MM.1S (cell line): ENCODE measurements around the gene RHPN2.
"Not testable (repeated sequence)": the region's sequence is repeated elsewhere in the genome, so short reads cannot be mapped to it uniquely, and the experiment has no call there.

Source experiments
- DNase-seq: peaks from one replicate; pipeline ENCODE4 v3.0.0-alpha.2; 2015
- H2AFZ ChIP-seq: fragments of 300-600 bp; sonication (generic); 2 replicates; pipeline ENCODE4 v1.6.0; 2016; ENCODE audit warnings: antibody characterized with exemption, low read length
- H3F3A ChIP-seq: fragments of 300-600 bp; sonication (generic); 2 replicates; pipeline ENCODE4 v1.6.1; 2016; ENCODE audit warnings: mild to moderate bottlenecking, antibody characterized with exemption, low read length, moderate library complexity, mixed read lengths; ENCODE audit not compliant: insufficient read depth
- H3K27ac ChIP-seq: fragments of 300-600 bp; sonication (generic); 2 replicates; pipeline ENCODE4 v1.5.1; 2016; ENCODE audit warnings: mild to moderate bottlenecking, low read length
- H3K27me3 ChIP-seq: fragments of 300-600 bp; sonication (generic); replicated peaks from 2 replicates; pipeline ENCODE4 v1.6.0; 2016; ENCODE audit warnings: low read length; ENCODE audit not compliant: insufficient read depth
- H3K36me3 ChIP-seq: fragments of 300-600 bp; sonication (generic); replicated peaks from 2 replicates; pipeline ENCODE4 v1.6.1; 2016; ENCODE audit warnings: mild to moderate bottlenecking, low read length, mixed read lengths; ENCODE audit not compliant: insufficient read depth
- H3K4me1 ChIP-seq: fragments of 300-600 bp; sonication (generic); 2 replicates; pipeline ENCODE4 v1.6.1; 2016; ENCODE audit warnings: low read length, mixed read lengths
- H3K4me2 ChIP-seq: fragments of 300-600 bp; sonication (generic); 2 replicates; pipeline ENCODE4 v1.6.0; 2016; ENCODE audit warnings: low read depth, low read length
- H3K4me3 ChIP-seq: fragments of 300-600 bp; sonication (generic); 2 replicates; pipeline ENCODE4 v1.5.1; 2016; ENCODE audit warnings: low read length, mixed read lengths
- H3K79me2 ChIP-seq: fragments of 300-600 bp; sonication (generic); 2 replicates; pipeline ENCODE4 v1.6.1; 2016; ENCODE audit warnings: mixed run types, low read length, mixed read lengths
- H3K9ac ChIP-seq: fragments of 300-600 bp; sonication (generic); 2 replicates; pipeline ENCODE4 v1.6.1; 2016; ENCODE audit warnings: low read length, mixed read lengths
- H3K9me2 ChIP-seq: fragments of 300-600 bp; sonication (generic); replicated peaks from 2 replicates; pipeline ENCODE4 v1.6.1; 2016; ENCODE audit warnings: mild to moderate bottlenecking, low read length, mixed read lengths; ENCODE audit not compliant: insufficient read depth
- H3K9me3 ChIP-seq: fragments of 300-600 bp; sonication (generic); replicated peaks from 2 replicates; pipeline ENCODE4 v1.6.1; 2016; ENCODE audit warnings: mild to moderate bottlenecking, low read length, mixed read lengths; ENCODE audit not compliant: insufficient read depth
- H4K20me1 ChIP-seq: fragments of 300-600 bp; sonication (generic); 2 replicates; pipeline ENCODE4 v1.6.1; 2016; ENCODE audit warnings: mild to moderate bottlenecking, low read length, moderate library complexity, mixed read lengths; ENCODE audit not compliant: insufficient read depth
- EZH2 ChIP-seq: fragments of 300-600 bp; sonication (generic); optimal IDR thresholded peaks from 2 replicates; pipeline ENCODE3; 2017; ENCODE audit warnings: low read depth, mild to moderate bottlenecking, antibody characterized with exemption, low read length, mixed read lengths
- EZH2phosphoT487 ChIP-seq: fragments of 300-600 bp; sonication (generic); IDR thresholded peaks from 2 replicates; pipeline ENCODE4 v1.6.1; 2018; ENCODE audit warnings: antibody characterized with exemption, low read length
- TF ChIP-seq, protein P1 (sequence below): fragments of 300-600 bp; sonication (generic); IDR thresholded peaks from 2 replicates; pipeline ENCODE4 v1.5.1; 2016; ENCODE audit warnings: antibody characterized with exemption, low read length, mixed read lengths

RHPN2 gene

DNA sequence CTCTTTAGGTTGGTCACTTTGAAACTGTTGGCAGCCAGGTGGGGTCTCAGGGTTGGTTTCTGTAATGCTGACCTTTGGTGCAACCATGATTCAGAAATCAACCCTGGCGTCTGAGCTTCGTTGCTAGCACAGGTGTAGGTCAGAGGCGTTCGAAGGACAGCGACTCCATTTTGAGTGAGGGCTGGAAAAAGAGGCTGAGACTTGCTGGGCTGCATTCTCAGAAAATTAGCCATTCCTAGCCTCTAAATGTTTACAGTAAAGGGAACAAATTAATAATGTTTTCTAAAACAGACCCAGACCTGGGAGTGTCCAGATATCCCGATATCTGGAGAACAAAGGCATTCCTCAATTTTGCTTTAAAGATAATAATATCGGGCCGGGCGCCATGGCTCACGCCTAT lies 29.2 kb downstream of the RHPN2 start:
- H3K36me3 ChIP-seq: no peaks in the 10 kb centered on the region
- H3F3A ChIP-seq: no peaks in the 10 kb centered on the region
- no peaks in the 10 kb centered on the region for H3K4me1 ChIP-seq
- H3K4me3 ChIP-seq: no peak overlapping the region
- H3K9ac ChIP-seq: no peak overlapping the region
- H3K9me2 ChIP-seq: no peaks in the 10 kb centered on the region
- no peaks in the 10 kb centered on the region for H3K27me3 ChIP-seq
- H3K79me2 ChIP-seq: peaks cover 32% of the 10 kb centered on the region
- H3K27ac ChIP-seq: no peak overlapping the region
- no peak for TF ChIP-seq EZH2phosphoT487
- TF ChIP-seq, protein P1, sequence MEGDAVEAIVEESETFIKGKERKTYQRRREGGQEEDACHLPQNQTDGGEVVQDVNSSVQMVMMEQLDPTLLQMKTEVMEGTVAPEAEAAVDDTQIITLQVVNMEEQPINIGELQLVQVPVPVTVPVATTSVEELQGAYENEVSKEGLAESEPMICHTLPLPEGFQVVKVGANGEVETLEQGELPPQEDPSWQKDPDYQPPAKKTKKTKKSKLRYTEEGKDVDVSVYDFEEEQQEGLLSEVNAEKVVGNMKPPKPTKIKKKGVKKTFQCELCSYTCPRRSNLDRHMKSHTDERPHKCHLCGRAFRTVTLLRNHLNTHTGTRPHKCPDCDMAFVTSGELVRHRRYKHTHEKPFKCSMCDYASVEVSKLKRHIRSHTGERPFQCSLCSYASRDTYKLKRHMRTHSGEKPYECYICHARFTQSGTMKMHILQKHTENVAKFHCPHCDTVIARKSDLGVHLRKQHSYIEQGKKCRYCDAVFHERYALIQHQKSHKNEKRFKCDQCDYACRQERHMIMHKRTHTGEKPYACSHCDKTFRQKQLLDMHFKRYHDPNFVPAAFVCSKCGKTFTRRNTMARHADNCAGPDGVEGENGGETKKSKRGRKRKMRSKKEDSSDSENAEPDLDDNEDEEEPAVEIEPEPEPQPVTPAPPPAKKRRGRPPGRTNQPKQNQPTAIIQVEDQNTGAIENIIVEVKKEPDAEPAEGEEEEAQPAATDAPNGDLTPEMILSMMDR: no peak
- no peak for TF ChIP-seq EZH2
- H3K9me3 ChIP-seq: no peaks in the 10 kb centered on the region
- DNase-seq: no peak
- H3K4me2 ChIP-seq: no peak overlapping the region
- no peak overlapping the region for H2AFZ ChIP-seq
- H4K20me1 ChIP-seq: no peaks in the 10 kb centered on the region

DNA sequence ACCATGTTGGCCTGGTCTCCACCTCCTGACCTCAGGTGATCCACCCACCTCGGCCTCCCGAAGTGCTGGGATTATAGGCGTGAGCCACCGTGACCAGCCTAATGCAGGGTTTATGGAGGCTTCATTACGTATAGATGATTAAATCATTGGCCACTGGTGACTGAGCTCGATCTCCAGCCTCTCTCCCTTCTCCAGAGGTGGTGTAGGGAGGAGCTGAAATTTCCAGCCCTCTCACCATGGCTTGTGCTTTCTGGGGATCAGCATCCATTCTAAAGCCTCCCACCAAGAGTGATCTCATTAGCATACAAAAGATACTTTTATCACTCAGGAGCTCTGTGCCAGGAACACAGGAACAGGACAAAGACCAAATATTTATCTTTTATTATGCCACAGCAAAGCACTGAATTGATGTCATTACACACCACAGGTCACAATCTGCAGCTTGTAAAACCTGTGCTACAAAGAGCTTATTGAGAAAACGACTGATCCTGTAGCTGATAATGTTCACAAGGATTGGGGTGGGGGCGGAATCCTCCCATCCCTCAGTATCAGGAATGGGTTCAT lies 32.4 kb downstream of the RHPN2 start:
- Histone ChIP-seq H3F3A (no peaks in the 10 kb centered on the region), H3K4me1 (no peaks in the 10 kb centered on the region), H3K4me3 (no peak overlapping the region), H4K20me1 (no peaks in the 10 kb centered on the region), H3K27ac (no peak overlapping the region), H3K36me3 (no peaks in the 10 kb centered on the region), H3K27me3 (no peaks in the 10 kb centered on the region), H3K9me2 (no peaks in the 10 kb centered on the region), H3K9me3 (no peaks in the 10 kb centered on the region), H3K4me2 (no peak overlapping the region), H3K9ac (no peak overlapping the region), H2AFZ (no peak overlapping the region), H3K79me2 (peaks cover 24% of the 10 kb centered on the region)
- no peak for DNase-seq
- no peak for TF ChIP-seq EZH2phosphoT487
- TF ChIP-seq EZH2: no peak
- TF ChIP-seq, protein P1: no peak

DNA sequence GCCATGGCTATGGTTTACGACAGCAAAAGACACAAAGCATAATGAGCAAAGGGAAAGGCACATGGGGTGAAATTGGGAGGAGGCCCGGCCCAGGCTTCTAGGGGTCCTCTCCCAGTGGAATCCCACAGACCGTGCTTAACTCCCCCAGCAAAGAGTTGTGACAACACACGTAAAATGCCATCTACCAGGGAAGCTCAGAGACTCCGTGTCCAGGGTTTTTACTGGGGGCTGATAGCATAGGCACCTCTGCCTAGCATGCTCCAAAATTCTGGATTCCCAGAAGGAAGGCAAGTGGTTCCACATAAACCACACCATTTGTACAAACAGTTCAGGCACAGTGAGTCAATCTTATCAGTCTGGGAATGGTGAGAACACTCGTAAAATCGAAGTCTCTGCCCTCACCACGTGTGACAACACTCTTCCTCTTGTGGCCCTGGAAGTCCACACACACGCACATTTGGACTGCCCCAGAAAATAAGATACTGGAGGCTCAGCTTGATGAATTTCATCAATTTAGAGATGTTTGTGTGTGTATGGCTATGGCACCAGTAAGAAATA lies 34.9 kb downstream of the RHPN2 start:
- TF ChIP-seq EZH2: no peak
- TF ChIP-seq, protein P1: no peak
- no peak for TF ChIP-seq EZH2phosphoT487
- no peak overlapping the region for H3K9ac ChIP-seq
- H3K4me1 ChIP-seq: no peaks in the 10 kb centered on the region
- H3K79me2 ChIP-seq: peaks cover 20% of the 10 kb centered on the region
- no peak overlapping the region for H2AFZ ChIP-seq
- no peaks in the 10 kb centered on the region for H3F3A ChIP-seq
- no peak overlapping the region for H3K4me2 ChIP-seq
- no peaks in the 10 kb centered on the region for H3K36me3 ChIP-seq
- H3K9me3 ChIP-seq: no peaks in the 10 kb centered on the region
- H3K27me3 ChIP-seq: no peaks in the 10 kb centered on the region
- H3K9me2 ChIP-seq: no peaks in the 10 kb centered on the region
- no peak overlapping the region for H3K27ac ChIP-seq
- H3K4me3 ChIP-seq: no peak overlapping the region
- no peak for DNase-seq
- H4K20me1 ChIP-seq: no peaks in the 10 kb centered on the region

DNA sequence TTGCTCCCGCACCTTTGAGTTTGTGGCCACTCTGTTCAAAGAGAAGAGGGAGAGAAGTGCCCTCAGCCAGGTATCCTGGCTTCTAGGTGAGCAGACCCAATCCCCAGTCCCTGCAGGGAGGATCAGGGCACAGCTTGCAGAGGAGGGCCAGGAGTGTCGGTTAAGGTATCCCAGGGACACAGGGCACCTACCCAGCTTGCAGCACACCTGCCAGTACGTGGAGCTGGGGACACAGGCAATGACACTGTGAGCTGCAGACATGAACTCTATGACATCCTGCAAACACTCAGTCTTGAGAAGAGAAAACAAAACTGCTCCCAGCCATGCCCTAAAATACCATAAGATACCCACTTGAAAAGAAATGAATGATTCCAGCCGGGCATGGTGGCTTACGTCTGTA lies 38.1 kb downstream of the RHPN2 start:
- H2AFZ ChIP-seq: not testable (repeated sequence)

DNA sequence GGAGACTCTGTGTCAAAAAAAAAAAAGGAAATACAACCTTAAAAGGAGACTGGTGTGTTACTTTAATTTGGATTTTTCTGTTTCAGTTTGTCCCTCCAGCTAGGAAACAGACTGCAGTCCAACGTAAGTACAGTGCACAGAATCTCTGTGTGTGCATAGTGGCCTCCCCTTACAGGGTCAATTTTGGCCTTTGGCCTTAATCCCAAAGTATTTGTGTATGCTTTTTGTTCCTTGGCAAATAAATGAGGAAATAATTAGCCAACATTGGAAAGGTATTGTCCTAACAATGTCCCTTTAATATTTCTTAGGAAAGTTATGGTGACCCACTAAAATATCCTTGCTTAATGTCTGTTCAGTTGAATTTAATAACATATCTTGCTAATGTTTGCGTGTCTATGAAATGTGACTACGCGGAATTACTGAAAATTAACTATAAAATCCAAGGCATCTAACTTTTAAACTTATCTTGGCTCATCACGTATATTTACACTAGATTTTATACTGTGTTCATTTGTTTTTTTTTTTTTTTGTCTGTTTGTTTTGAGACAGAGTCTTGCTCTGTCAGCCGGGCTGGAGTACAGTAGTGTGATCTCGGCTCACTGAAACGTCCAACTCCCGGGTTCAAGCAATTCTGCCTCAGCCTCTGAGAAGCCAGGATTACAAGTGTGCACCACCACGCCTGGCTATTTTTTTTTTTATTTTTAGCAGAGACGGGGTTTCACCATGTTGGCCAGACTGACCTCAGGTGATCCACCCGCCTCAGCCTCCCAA lies 39.0 kb downstream of the RHPN2 start:
- H3F3A ChIP-seq, H3K27me3 ChIP-seq, H3K36me3 ChIP-seq, H3K79me2 ChIP-seq, H3K4me2 ChIP-seq, H3K9me3 ChIP-seq, H3K9me2 ChIP-seq, H3K27ac ChIP-seq, H4K20me1 ChIP-seq, H3K4me3 ChIP-seq, H3K9ac ChIP-seq, H3K4me1 ChIP-seq, H2AFZ ChIP-seq, DNase-seq: not testable (repeated sequence)

More for the DNA sequence above, 38.1 kb downstream of the RHPN2 start:
- not testable (repeated sequence) for H4K20me1 ChIP-seq, H3K9me3 ChIP-seq, H3K27me3 ChIP-seq, H3K27ac ChIP-seq, H3F3A ChIP-seq, H3K4me3 ChIP-seq, H3K4me2 ChIP-seq, H3K36me3 ChIP-seq, DNase-seq, H3K9me2 ChIP-seq, H3K9ac ChIP-seq, H3K4me1 ChIP-seq
- H3K79me2 ChIP-seq: peaks cover 10% of the 10 kb centered on the region
